CD4-positive, alpha-beta memory T cell (primary cell): Measurements from ENCODE around the gene MAST4. TPM values are rescaled to one million over a fixed set of nuclear protein-coding genes. Genes with fewer than 3 reads are reported as not detected.

Experiments used
- CTCF ChIA-PET: fragments of 350-600 bp; sonication (Branson Sonifier 250); formaldehyde crosslinking; loops from one replicate; lab custom pipeline; 2021; ENCODE audit warnings: inconsistent platforms; ENCODE audit not compliant: partially characterized antibody; lab: Charles Lee
- POLR2A ChIA-PET: fragments of 350-600 bp; sonication (Branson Sonifier 250); formaldehyde crosslinking; loops from one replicate; lab custom pipeline; 2021; ENCODE audit not compliant: partially characterized antibody; lab: Charles Lee
- DNase-seq, 5 donors: peaks; one replicate each; pipeline versions ENCODE4 v3.0.0 to v3.0.0-alpha.2; 2020 to 2022; ENCODE audit warnings: mixed read lengths in 1 of 5
- H3K27ac ChIP-seq: one replicate; pipeline ENCODE4 v1.7.0; 2013; ENCODE audit warnings: low read depth, low read length
- H3K27me3 ChIP-seq: 2 replicates; pipeline ENCODE4 v1.7.0; 2013; ENCODE audit warnings: mild to moderate bottlenecking, low read length, moderate library complexity; ENCODE audit not compliant: insufficient read depth
- H3K36me3 ChIP-seq: 2 replicates; pipeline ENCODE4 v1.7.0; 2013; ENCODE audit warnings: mild to moderate bottlenecking, low read length, moderate library complexity; ENCODE audit not compliant: insufficient read depth
- H3K4me1 ChIP-seq: 2 replicates; pipeline ENCODE4 v1.7.0; 2013; ENCODE audit warnings: mild to moderate bottlenecking, low read length, moderate library complexity; ENCODE audit not compliant: insufficient read depth
- H3K4me3 ChIP-seq, 2 donors: one replicate each; pipeline ENCODE4 v1.7.0; 2013; ENCODE audit warnings: low read length in 2 of 2, mild to moderate bottlenecking in 1 of 2
- H3K9me3 ChIP-seq, 2 donors: one replicate each; pipeline ENCODE4 v1.7.0; 2013; ENCODE audit warnings: low read length in 2 of 2, control low read depth in 1 of 2; ENCODE audit not compliant: control insufficient read depth in 1 of 2
- H3K27ac Mint-ChIP-seq, 7 donors: one replicate each; pipeline ENCODE4 v1.8.0; 2020 to 2021; ENCODE audit warnings: mixed read lengths in 7 of 7, mild to moderate bottlenecking in 6 of 7, inconsistent platforms in 3 of 7, moderate library complexity in 3 of 7
- H3K27me3 Mint-ChIP-seq, 2 donors: one replicate each; pipeline ENCODE4 v1.8.0; 2020 to 2021; ENCODE audit warnings: mixed read lengths in 2 of 2
- H3K36me3 Mint-ChIP-seq, 2 donors: one replicate each; pipeline ENCODE4 v1.8.0; 2020 to 2021; ENCODE audit warnings: mixed read lengths in 2 of 2, inconsistent platforms in 1 of 2, mild to moderate bottlenecking in 1 of 2
- H3K4me1 Mint-ChIP-seq, 4 donors: one replicate each; pipeline ENCODE4 v1.8.0; 2020 to 2021; ENCODE audit warnings: mixed read lengths in 4 of 4, mild to moderate bottlenecking in 1 of 4
- H3K4me3 Mint-ChIP-seq, 8 donors: one replicate each; pipeline ENCODE4 v1.8.0; 2020 to 2021; ENCODE audit warnings: mixed read lengths in 8 of 8, mild to moderate bottlenecking in 7 of 8, moderate library complexity in 6 of 8, inconsistent platforms in 3 of 8
- H3K9me3 Mint-ChIP-seq, 8 donors: one replicate each; pipeline ENCODE4 v1.8.0; 2020 to 2021; ENCODE audit warnings: mixed read lengths in 8 of 8, mild to moderate bottlenecking in 5 of 8, inconsistent platforms in 3 of 8, moderate library complexity in 1 of 8
- intact Hi-C: fragments of 100-400 bp; cut with micrococcal nuclease; formaldehyde crosslinking; loops from one replicate; pipeline ENCODE4 v1.15.1; 2023
- polyA plus RNA-seq, 2 donors: library from polyadenylated mRNA; unstranded; fragments of 300-500 nt; fragmentation: Illumina TruSeq; gene quantifications; one replicate each; pipeline ENCODE4 v1.2.3, GENCODE V29; 2021
- total RNA-seq, 2 experiments: library from RNA; stranded (reverse); gene quantifications; one replicate each; pipeline ENCODE4 v1.2.3, GENCODE V29; 2021

MAST4 gene
- total and polyA plus RNA-seq, 4 experiments from 2014 or later: 9.2 to 27.0 (median 21.3) TPM

GRCh38 chr5:66659780-66660179 is 63.6 kb downstream of the MAST4 start:
- H3K36me3 ChIP-seq: no peaks in the 10 kb centered on the region
- Mint-ChIP-seq H3K36me3 (no peaks in the 10 kb centered on the region), H3K27me3 (peaks cover 5 to 15% of the 10 kb centered on the region in 2 donors), H3K27ac (no peak overlapping the region), H3K9me3 (peaks cover 0 to 4% (median 0%) of the 10 kb centered on the region in 8 donors), H3K4me1 (no peaks in the 10 kb centered on the region), H3K4me3 (no peak overlapping the region)
- no peaks in the 10 kb centered on the region for H3K4me1 ChIP-seq
- ChIA-PET POLR2A (no interaction called here), CTCF (no interaction called here)
- no peak overlapping the region for H3K27ac ChIP-seq
- DNase-seq: no peak
- no peak overlapping the region for H3K4me3 ChIP-seq
- intact Hi-C loops: no loop called here
- H3K9me3 ChIP-seq: no peaks in the 10 kb centered on the region
- H3K27me3 ChIP-seq: no peaks in the 10 kb centered on the region

GRCh38 chr5:66660396-66660795 is 64.2 kb downstream of the MAST4 start:
- CTCF ChIA-PET: no interaction called here
- no peaks in the 10 kb centered on the region for H3K4me1 Mint-ChIP-seq
- intact Hi-C loops: no loop called here
- no peak overlapping the region for H3K4me3 Mint-ChIP-seq
- H3K27ac Mint-ChIP-seq: no peak overlapping the region
- POLR2A ChIA-PET: no interaction called here
- H3K27me3 Mint-ChIP-seq: peaks cover 8 to 15% of the 10 kb centered on the region in 2 donors
- no peaks in the 10 kb centered on the region for H3K36me3 Mint-ChIP-seq
- DNase-seq: no peak
- Histone ChIP-seq H3K4me3 (no peak overlapping the region), H3K27ac (no peak overlapping the region), H3K27me3 (no peaks in the 10 kb centered on the region), H3K9me3 (no peaks in the 10 kb centered on the region), H3K36me3 (no peaks in the 10 kb centered on the region), H3K4me1 (no peaks in the 10 kb centered on the region)
- H3K9me3 Mint-ChIP-seq: peaks cover 0 to 5% (median 0%) of the 10 kb centered on the region in 8 donors

- ChIA-PET CTCF (no interaction called here), POLR2A (no interaction called here)
- Histone ChIP-seq H3K36me3 (no peaks in the 10 kb centered on the region), H3K27me3 (no peaks in the 10 kb centered on the region), H3K4me1 (no peaks in the 10 kb centered on the region), H3K4me3 (no peak overlapping the region), H3K9me3 (no peaks in the 10 kb centered on the region), H3K27ac (no peak overlapping the region)
- DNase-seq: no peak
- intact Hi-C loops: no loop called here
- no peaks in the 10 kb centered on the region for H3K36me3 Mint-ChIP-seq
- H3K27me3 Mint-ChIP-seq: peaks cover 8 to 15% of the 10 kb centered on the region in 2 donors
- H3K4me1 Mint-ChIP-seq: no peaks in the 10 kb centered on the region
- H3K4me3 Mint-ChIP-seq: no peak overlapping the region
- peaks cover 0 to 5% (median 0%) of the 10 kb centered on the region in 8 donors for H3K9me3 Mint-ChIP-seq
- H3K27ac Mint-ChIP-seq: no peak overlapping the region
Measured at GRCh38 chr5:66661149-66661548, 65.0 kb downstream of the MAST4 start.

GRCh38 chr5:66666778-66667177 is 70.6 kb downstream of the MAST4 start:
- H3K36me3 ChIP-seq: no peaks in the 10 kb centered on the region
- no peaks in the 10 kb centered on the region for H3K4me1 ChIP-seq
- Mint-ChIP-seq H3K4me1 (no peaks in the 10 kb centered on the region), H3K36me3 (no peaks in the 10 kb centered on the region), H3K9me3 (peaks cover 0 to 5% (median 0%) of the 10 kb centered on the region in 8 donors), H3K4me3 (no peak overlapping the region), H3K27ac (no peak overlapping the region), H3K27me3 (peaks cover 11 to 16% of the 10 kb centered on the region in 2 donors)
- no peak overlapping the region for H3K27ac ChIP-seq
- no peak overlapping the region for H3K4me3 ChIP-seq
- no peak for DNase-seq
- POLR2A ChIA-PET: no interaction called here
- intact Hi-C loops: no loop called here
- no peaks in the 10 kb centered on the region for H3K9me3 ChIP-seq
- H3K27me3 ChIP-seq: no peaks in the 10 kb centered on the region
- CTCF ChIA-PET: interaction anchor here (1.0 kb wide), 1 partner anchor 27 kb away, joined by 3 read pairs; no protein-coding TSS in a partner anchor

- Mint-ChIP-seq H3K4me1 (no peaks in the 10 kb centered on the region), H3K27me3 (peaks cover 6 to 13% of the 10 kb centered on the region in 2 donors), H3K9me3 (peaks cover 0 to 3% (median 0%) of the 10 kb centered on the region in 8 donors), H3K4me3 (no peak overlapping the region), H3K27ac (no peak overlapping the region), H3K36me3 (no peaks in the 10 kb centered on the region)
- Histone ChIP-seq H3K4me3 (no peak overlapping the region), H3K4me1 (no peaks in the 10 kb centered on the region), H3K36me3 (no peaks in the 10 kb centered on the region), H3K9me3 (no peaks in the 10 kb centered on the region), H3K27ac (no peak overlapping the region), H3K27me3 (no peaks in the 10 kb centered on the region)
- no peak for DNase-seq
- ChIA-PET POLR2A (no interaction called here), CTCF (no interaction called here)
- intact Hi-C loops: no loop called here
Measured at GRCh38 chr5:66669086-66669861, 73.1 kb downstream of the MAST4 start.

GRCh38 chr5:66669862-66670195 is 73.6 kb downstream of the MAST4 start:
- Histone ChIP-seq H3K9me3 (no peaks in the 10 kb centered on the region), H3K4me1 (no peaks in the 10 kb centered on the region), H3K27ac (no peak overlapping the region), H3K27me3 (no peaks in the 10 kb centered on the region), H3K4me3 (no peak overlapping the region), H3K36me3 (no peaks in the 10 kb centered on the region)
- no peak overlapping the region for H3K4me3 Mint-ChIP-seq
- ChIA-PET CTCF (no interaction called here), POLR2A (no interaction called here)
- H3K9me3 Mint-ChIP-seq: peaks cover 0 to under 1% (median 0%) of the 10 kb centered on the region in 8 donors
- H3K27ac Mint-ChIP-seq: no peak overlapping the region
- no peak for DNase-seq
- intact Hi-C loops: no loop called here
- no peaks in the 10 kb centered on the region for H3K4me1 Mint-ChIP-seq
- peaks cover 6 to 11% of the 10 kb centered on the region in 2 donors for H3K27me3 Mint-ChIP-seq
- H3K36me3 Mint-ChIP-seq: no peaks in the 10 kb centered on the region

- ChIA-PET POLR2A (no interaction called here), CTCF (no interaction called here)
- Histone ChIP-seq H3K9me3 (no peaks in the 10 kb centered on the region), H3K27ac (no peak overlapping the region), H3K36me3 (no peaks in the 10 kb centered on the region), H3K4me3 (no peak overlapping the region), H3K27me3 (no peaks in the 10 kb centered on the region), H3K4me1 (no peaks in the 10 kb centered on the region)
- intact Hi-C loops: no loop called here
- H3K4me1 Mint-ChIP-seq: no peaks in the 10 kb centered on the region
- no peak for DNase-seq
- H3K9me3 Mint-ChIP-seq: no peaks in the 10 kb centered on the region
- no peaks in the 10 kb centered on the region for H3K36me3 Mint-ChIP-seq
- no peak overlapping the region for H3K4me3 Mint-ChIP-seq
- peaks cover 12 to 16% of the 10 kb centered on the region in 2 donors for H3K27me3 Mint-ChIP-seq
- no peak overlapping the region for H3K27ac Mint-ChIP-seq
Measured at GRCh38 chr5:66671305-66671704, 75.1 kb downstream of the MAST4 start.
